ENCODE data around the gene CDC37. TPM values are rescaled to one million over a fixed set of nuclear protein-coding genes. Genes with fewer than 3 reads are reported as not detected.
A peak's percentile ranks its signal among the peaks of the same experiment; 100 is the strongest.
"Not testable (repeated sequence)": the region's sequence is repeated elsewhere in the genome, so short reads cannot be mapped to it uniquely, and the experiment has no call there.

Gene CDC37
- total RNA-seq, 2 experiments from 2014 or later = 269 to 332 TPM

GRCh38 chr19:10399878-10400277 is 3.5 kb downstream of the CDC37 start:
- Histone ChIP-seq H3K9me2 (ENCODE audit: insufficient read depth, low read length) (no peaks in the 10 kb centered on the region), H3K27ac (ENCODE audit: low read depth, low read length, poor library complexity, severe bottlenecking) (peak overlapping the region; percentile 1), H2AFZ (ENCODE audit: low read length) (no peak overlapping the region), H4K20me1 (ENCODE audit: insufficient read depth, low read length) (0 out of 2 replicates have a peak, but pooled peaks cover 6% of the 10 kb centered on the region), H3K36me3 (ENCODE audit: insufficient read depth, low read length) (peaks cover 67% of the 10 kb centered on the region), H3K4me3 (ENCODE audit: low read depth, low read length, poor library complexity, severe bottlenecking) (no peak overlapping the region), H3K9me3 (ENCODE audit: low read length) (no peaks in the 10 kb centered on the region), H3K79me2 (ENCODE audit: insufficient read depth, low read depth, low read length) (peaks cover 63% of the 10 kb centered on the region), H3K4me2 (ENCODE audit: low read length) (peak overlapping the region; percentile 80), H3K4me1 (ENCODE audit: insufficient read depth, low read length, poor library complexity, severe bottlenecking) (peaks cover 44% of the 10 kb centered on the region)
- intact Hi-C loops (cut with micrococcal nuclease; ENCODE audit: unreplicated experiment) = loop anchor here (10.0 kb wide), 2 partner anchors 255 to 295 kb away; partner anchors contain the start of genes ANGPTL6, ILF3 and PPAN
- TF ChIP-seq EZH2phosphoT487 (IDR thresholded peaks at IDR 0.05; ENCODE audit: borderline replicate concordance, low read depth, low read length) (no peak), CTCF (conservative IDR thresholded peaks at IDR 0.05; ENCODE audit: low read length) (no peak)
- ChIA-PET POLR2A (interaction anchor here (0.6 to 1.3 kb wide), 4 partner anchors 12 to 170 kb away, joined by 3 to 6 read pairs (median 4); partner anchors contain the start of gene TYK2), CTCF (ENCODE audit: unreplicated experiment) (no interaction called here)
- no TSS peak for BruUV-seq (replicated peaks)
- DNase-seq (ENCODE audit: low spot score) = no peak

- BruUV-seq (replicated peaks); H4K20me1 ChIP-seq (ENCODE audit: insufficient read depth, low read length); H2AFZ ChIP-seq (ENCODE audit: low read length); H3K27ac ChIP-seq (ENCODE audit: low read depth, low read length, poor library complexity, severe bottlenecking); H3K4me2 ChIP-seq (ENCODE audit: low read length); intact Hi-C loops (cut with micrococcal nuclease; ENCODE audit: unreplicated experiment); CTCF ChIA-PET (ENCODE audit: unreplicated experiment); H3K4me3 ChIP-seq (ENCODE audit: low read depth, low read length, poor library complexity, severe bottlenecking); H3K9me3 ChIP-seq (ENCODE audit: low read length); H3K9me2 ChIP-seq (ENCODE audit: insufficient read depth, low read length): not testable (repeated sequence)
- H3K4me1 ChIP-seq (ENCODE audit: insufficient read depth, low read length, poor library complexity, severe bottlenecking) = peaks cover 39% of the 10 kb centered on the region
- H3K79me2 ChIP-seq (ENCODE audit: insufficient read depth, low read depth, low read length) = peaks cover 63% of the 10 kb centered on the region
- peak; percentile 36 for DNase-seq (ENCODE audit: low spot score)
- POLR2A ChIA-PET = interaction anchor here (0.6 kb wide), 1 partner anchor 14 kb away, joined by 3 read pairs; no protein-coding TSS in a partner anchor
- peaks cover 71% of the 10 kb centered on the region for H3K36me3 ChIP-seq (ENCODE audit: insufficient read depth, low read length)
These were observed 4.0 kb downstream of the CDC37 start for GRCh38 chr19:10399340-10399739.

- Histone ChIP-seq H4K20me1 (ENCODE audit: insufficient read depth, low read length) (0 out of 2 replicates have a peak, but pooled peaks cover 6% of the 10 kb centered on the region), H3K36me3 (ENCODE audit: insufficient read depth, low read length) (peaks cover 75% of the 10 kb centered on the region), H3K27ac (ENCODE audit: low read depth, low read length, poor library complexity, severe bottlenecking) (peak overlapping the region; percentile 0), H3K9me2 (ENCODE audit: insufficient read depth, low read length) (no peaks in the 10 kb centered on the region), H3K4me1 (ENCODE audit: insufficient read depth, low read length, poor library complexity, severe bottlenecking) (peaks cover 36% of the 10 kb centered on the region), H3K4me2 (ENCODE audit: low read length) (no peak overlapping the region; the same call in 1 of the 2 replicates), H2AFZ (ENCODE audit: low read length) (no peak overlapping the region), H3K4me3 (ENCODE audit: low read depth, low read length, poor library complexity, severe bottlenecking) (no peak overlapping the region), H3K9me3 (ENCODE audit: low read length) (no peaks in the 10 kb centered on the region), H3K79me2 (ENCODE audit: insufficient read depth, low read depth, low read length) (peaks cover 63% of the 10 kb centered on the region)
- ChIA-PET POLR2A (interaction anchor here (0.6 kb wide), 1 partner anchor 14 kb away, joined by 3 read pairs; no protein-coding TSS in a partner anchor), CTCF (ENCODE audit: unreplicated experiment) (no interaction called here)
- no TSS peak for BruUV-seq (replicated peaks)
- DNase-seq (ENCODE audit: low spot score) = no peak
- intact Hi-C loops (cut with micrococcal nuclease; ENCODE audit: unreplicated experiment) = no loop called here
- TF ChIP-seq CTCF (conservative IDR thresholded peaks at IDR 0.05; ENCODE audit: low read length) (no peak), EZH2phosphoT487 (IDR thresholded peaks at IDR 0.05; ENCODE audit: borderline replicate concordance, low read depth, low read length) (no peak)
These were observed 4.5 kb downstream of the CDC37 start for GRCh38 chr19:10398819-10399218.
